GM18505 (cell line): ENCODE measurements around the gene GREM2.

Experiments
- ATAC-seq: cut with Tn5 transposase; IDR thresholded peaks from one replicate; pipeline ENCODE4 v1.9.1; 2021; ENCODE audit not compliant: unreplicated experiment
- POLR2A ChIP-seq: IDR thresholded peaks from 4 replicates; pipeline ENCODE4 v1.6.1; 2011; ENCODE audit warnings: borderline replicate concordance; ENCODE audit not compliant: insufficient read depth, insufficient read length; ENCODE audit errors: extremely low read depth

GREM2 gene

DNA sequence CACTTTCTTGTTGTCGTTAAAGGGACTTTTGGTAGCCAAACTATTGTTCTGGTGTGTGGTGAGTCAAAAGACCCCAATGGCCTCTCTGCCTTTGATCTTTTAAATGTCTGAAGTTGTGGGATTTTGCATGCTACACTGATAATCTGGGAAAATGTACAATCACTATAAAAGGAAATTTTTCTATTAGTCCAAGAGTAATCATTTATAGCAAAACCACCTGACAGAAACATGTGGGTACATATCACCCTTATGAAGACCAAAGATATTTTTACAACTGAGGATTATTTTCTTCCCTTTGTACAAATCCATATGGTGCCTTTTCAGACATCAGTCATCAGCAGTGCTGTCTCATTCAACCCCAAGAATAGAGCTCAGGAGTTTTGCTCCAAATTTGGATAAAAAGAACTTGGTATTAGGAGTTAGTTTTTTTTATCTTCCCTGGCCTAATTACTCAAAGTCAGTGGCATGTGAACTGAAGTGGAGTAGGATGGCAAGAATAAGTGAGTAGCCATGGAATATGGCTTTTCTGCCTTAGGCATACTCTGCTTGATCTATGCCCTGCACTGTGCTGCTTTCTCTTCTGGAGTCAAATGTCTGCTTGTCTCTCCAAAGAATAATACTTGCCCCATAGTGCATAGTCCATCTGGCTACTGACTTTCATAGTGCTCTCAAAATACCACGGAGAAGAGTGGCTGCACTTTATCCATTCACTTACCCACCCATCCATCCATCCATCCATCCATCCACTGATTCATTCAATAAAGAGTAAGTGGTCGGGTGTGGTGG, 13.5 kb downstream of the GREM2 start:
- no peak for ATAC-seq
- TF ChIP-seq POLR2A = no peak

DNA sequence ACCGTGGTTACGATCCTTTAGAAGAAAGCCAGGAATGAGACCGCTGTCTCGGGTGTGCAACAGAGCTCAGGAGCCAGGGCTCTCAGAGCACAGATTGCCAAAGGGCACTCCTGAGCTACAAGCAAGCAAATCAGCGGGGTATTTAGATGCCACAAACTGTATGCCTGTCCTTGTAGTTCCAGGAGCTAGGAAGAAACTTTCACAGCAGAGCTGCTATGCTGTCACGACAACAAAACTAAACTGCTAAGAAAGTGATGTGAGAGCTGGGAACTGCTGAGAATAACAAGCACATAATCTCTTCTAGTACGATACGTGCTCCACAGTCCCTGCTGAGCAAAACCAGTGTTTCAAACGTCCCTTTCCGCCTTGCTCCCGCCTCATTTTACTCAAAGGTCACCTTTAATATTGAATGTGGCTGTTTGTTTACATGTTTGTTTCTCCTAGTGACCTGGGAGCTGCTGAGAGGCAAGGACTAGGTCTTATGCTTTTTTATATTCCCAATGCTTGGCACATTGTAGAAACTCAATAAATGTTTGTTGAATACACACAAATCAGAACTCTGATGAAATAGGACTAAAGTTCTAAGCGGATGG, 14.7 kb downstream of the GREM2 start:
- no peak for ATAC-seq
- no peak for TF ChIP-seq POLR2A

DNA sequence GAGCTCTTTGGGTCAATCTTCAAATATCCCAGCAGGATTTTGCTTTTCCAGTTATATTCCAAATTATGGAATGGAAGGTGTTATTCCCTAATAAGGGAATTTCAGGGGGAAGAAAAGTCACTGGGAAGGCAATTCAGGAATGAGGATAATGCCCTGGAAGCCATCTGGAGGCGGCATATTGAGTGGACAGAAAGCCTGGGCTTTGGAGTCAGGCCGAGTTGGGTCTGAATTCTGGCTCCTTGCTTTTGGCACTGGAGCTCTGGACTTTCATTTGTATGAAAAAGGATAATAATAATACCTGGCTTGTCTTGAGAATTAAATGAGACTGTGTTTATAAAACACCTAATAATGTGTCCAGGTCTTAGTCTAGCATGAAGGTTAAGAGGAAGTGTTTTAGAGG, 16.5 kb downstream of the GREM2 start:
- TF ChIP-seq POLR2A = no peak
- ATAC-seq = no peak

DNA sequence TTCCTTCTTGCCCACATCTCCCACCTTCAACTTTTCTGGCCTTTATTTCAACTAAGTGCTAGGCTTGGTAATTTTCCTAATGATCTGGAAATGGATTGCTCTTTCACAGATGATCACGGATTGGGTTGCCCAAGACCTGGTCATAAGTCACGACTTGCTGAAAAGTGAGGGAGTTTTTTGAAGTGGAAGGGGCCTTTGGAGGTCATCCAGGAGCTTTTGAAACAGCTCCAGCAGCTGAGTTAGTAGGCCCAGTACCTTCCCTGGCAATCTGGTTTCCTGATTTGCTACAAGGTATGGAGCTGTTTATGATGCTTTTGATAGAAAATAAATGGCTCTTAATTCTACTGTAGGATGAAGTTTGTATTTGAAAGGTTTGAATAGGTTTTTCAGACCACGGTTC, 20.4 kb downstream of the GREM2 start:
- no peak for ATAC-seq
- no peak for TF ChIP-seq POLR2A

DNA sequence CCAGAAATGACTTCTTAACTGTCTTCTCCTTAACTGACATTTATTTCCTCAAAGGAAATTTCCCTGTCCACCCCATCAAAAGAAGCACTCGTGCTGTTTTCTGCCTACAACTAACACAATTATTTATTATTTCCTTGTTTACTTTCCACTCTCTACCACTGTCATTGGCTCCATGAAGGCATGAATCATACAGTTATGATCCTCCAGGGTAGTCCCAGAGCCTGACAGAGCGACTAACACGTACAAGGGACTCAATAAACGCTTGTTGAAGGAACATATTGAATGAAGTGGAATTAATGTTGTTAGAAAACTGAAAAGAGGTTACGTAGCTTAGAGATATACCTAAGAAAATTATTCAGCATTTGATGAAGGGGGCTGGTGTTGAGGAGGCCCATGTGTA, 20.9 kb downstream of the GREM2 start:
- no peak for TF ChIP-seq POLR2A
- ATAC-seq = no peak

DNA sequence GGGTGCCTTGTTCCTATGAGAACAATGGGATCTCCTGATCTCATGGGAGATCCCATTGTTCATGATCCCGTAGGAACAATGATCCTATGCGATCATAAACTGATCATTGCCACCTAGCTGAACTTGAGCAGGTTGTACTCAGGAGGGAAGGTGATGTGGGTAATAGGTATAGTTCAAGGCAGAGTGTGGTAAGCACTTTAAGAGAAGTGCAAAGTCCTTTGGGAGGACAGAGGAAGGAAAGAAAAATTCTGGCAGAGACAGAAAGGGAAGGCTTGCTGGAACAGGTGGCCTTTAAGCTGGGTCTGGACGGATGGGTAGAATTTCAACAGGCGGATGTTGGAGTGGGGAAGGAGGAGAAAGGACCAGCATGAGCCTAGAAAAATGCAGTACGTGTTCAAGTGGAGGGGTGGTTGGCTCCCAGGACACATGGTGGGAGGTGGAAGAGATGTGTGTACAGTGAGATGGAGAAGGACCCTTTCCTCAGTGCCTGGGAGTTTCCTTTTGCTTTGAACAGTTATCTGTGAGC, 22.3 kb downstream of the GREM2 start:
- no peak for TF ChIP-seq POLR2A
- ATAC-seq = no peak

DNA sequence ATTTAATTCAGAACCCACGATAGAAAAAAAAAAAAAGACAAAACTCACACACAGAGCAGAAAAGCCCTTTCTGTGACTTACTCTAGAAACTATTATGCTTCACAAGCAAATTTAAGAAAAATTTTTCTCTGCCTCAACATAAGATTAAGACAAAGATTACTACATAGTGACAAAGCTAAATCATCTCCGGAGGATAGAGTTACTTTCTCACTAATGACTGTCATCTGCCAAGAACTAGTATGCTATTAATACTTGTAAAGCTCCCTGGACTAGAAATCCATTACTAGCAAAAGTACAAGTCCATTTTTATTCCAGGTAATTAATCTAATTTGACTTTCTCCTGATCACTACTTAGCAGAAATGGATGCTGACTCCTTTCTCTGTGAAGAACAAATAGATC, 25.9 kb downstream of the GREM2 start:
- no peak for TF ChIP-seq POLR2A

DNA sequence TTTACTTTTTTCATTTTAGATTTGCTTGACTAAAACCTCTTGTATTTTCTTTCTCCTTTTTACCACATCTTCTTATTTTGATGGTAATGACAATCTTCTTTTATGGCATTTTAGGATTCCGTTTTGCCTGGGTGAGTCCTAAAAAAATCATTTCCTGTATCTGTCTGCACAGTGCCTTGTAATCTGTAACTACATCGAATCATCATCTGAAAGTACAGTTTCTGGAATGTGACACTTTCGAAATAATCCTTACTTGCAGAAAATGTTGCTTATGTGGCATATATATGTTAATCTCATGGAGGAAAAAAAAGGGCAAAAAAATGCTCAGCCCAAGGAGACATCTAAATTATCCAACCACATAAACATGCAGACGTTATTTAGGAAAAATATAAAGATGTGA, 29.0 kb downstream of the GREM2 start:
- ATAC-seq = no peak
- TF ChIP-seq POLR2A = no peak

More for the DNA sequence above, 25.9 kb downstream of the GREM2 start:
- ATAC-seq = no peak

DNA sequence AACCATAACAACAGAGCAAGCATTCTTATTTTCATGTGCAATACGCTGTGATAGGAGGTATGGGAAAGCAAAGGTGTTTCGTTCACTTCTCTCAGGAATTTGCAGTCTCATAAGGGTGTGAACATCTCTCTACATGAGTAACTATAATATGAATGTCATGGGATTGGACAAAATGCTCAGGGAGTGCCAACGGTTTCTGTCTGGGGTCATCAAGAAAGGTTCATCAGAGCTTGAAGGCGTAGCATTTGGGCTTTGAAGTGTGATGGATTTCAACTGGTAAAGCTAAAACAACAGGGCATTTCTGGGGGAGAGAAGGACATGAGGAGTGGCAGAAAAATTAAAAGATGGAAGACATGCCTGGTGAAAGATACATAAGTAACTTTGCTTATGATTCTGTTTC, 32.4 kb downstream of the GREM2 start:
- TF ChIP-seq POLR2A = no peak
- ATAC-seq = no peak

DNA sequence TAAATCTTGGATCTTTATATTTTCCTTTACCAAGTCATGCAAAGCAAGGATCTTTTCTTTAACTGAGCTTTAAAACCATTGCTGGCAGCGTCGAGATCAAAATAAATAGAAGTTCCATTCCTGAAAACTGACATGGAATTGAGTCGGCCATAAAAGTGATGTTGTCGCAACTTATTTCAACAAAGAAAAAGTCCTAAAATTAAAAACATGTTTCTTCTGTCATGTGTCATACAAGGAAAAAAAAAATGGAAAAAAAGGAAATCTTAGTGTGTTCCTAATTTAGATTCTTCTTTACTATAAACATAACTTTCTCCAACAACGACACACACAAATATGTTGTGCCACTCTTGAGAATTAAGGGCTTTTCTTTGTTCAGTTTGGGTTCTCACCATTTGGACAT, 34.9 kb downstream of the GREM2 start:
- no peak for TF ChIP-seq POLR2A

DNA sequence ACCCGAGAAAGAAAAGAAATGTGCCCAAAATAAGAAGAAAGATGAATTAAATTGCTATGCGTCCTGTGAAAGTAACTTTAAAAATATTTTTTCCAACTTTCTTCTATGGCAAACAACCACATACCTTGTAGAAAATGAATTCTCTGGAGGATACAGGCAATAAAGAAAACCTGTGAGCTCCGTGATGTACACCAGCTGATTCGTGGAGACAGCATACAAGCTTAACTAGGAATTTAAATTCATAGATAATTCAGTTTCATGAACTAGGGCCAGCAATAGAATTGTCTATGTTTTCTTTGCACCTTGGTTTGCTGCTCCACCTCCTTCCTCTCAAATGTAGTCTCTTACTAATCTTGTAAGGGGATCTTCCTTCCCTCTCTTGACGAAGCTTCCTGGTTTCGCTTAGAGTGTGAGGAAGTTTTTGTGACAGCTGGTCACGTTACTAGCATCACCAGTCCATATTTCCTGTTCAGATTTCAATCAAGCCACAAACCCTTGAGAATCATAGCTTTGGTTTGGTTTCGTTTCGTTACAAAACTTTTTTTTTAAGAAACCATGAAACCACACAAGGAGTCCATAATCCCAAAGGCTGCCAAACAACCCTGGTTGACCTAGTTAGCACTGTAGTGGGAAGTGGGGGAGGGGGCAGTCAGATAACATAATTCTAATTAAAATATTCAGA, 35.8 kb downstream of the GREM2 start:
- ATAC-seq = peak; percentile 75
- no peak for TF ChIP-seq POLR2A

More for the DNA sequence above, 34.9 kb downstream of the GREM2 start:
- no peak for ATAC-seq

DNA sequence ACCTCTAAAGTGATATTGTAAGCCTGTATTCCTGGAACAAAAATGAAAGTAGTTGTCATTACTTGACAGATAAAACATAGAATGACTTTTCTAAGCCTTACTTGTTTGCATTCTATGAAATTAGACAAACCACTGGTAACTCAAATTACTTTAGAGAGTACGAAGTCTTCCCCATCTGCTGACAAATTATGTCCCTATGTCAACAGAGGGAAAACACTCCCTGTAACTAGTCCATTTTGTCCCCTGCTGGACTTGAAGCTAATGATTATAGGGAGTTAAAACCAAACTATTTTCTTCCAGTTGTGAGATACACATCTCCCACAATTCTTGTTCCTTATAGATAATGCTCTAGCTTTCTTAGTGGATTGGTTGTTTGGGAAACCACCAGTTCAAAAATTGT, 39.6 kb downstream of the GREM2 start:
- no peak for ATAC-seq
- TF ChIP-seq POLR2A = no peak

DNA sequence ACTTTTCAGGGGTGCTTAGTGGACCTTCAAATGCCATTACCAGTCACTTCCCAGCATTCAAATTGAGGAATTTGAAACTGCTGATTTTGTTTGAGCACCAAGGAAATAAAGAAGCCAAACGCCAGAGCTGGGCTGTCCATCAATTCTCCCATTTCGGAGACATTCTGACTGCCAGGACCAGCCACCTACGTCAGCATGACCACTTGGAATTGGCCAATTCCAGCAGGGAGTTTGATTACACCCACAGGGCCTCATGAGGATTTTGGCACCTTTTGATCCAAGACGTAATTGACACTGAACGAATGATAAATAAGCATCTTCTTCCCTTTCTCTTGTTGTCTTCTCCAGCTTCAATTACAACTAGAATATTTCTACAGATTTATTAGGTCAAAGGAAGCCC, 40.2 kb downstream of the GREM2 start:
- no peak for TF ChIP-seq POLR2A
- no peak for ATAC-seq

DNA sequence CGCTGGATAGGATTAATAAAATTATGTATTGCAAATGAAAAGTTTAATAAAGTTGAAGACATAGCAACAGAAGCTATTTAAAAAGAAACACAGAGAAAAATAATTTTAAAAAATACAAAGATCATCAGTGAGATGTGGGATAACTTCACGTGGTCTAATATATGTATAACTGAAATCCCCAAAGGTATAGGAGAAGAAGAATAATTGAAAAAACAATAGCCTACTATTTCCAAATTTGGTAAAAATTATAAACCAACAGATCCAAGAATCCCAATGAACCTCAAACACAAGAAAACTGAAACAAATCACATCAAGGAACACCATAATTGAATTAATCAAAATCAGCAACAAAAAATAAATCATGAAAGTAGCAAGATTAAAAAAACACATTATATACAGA, 44.9 kb downstream of the GREM2 start:
- ATAC-seq = no peak

More for the DNA sequence above, 44.9 kb downstream of the GREM2 start:
- TF ChIP-seq POLR2A = no peak
